Measurements from ENCODE around the gene UBTD1.

GRCh38 chr10:97454330-97455036, 44.2 kb upstream of the UBTD1 start:
- no peak for TF ChIP-seq GATA2 (IDR thresholded peaks at IDR 0.05; ENCODE audit: low read depth, low read length)
- TF ChIP-seq GATA3 (IDR thresholded peaks at IDR 0.05; ENCODE audit: low read depth, low read length): no peak

Measured in SH-SY5Y (cell line).